ENCODE measurements around the gene IFNA1. TPM values are rescaled to one million over a fixed set of nuclear protein-coding genes. Genes with fewer than 3 reads are reported as not detected.

Gene IFNA1
- total and polyA plus RNA-seq, 9 donors, result not detected

- DNase-seq, result no peak
- 74% methylated on average over 2 of the region's 3 CpGs for WGBS (ENCODE audit: insufficient coverage)
- no peaks in the 10 kb centered on the region for H3K9me3 ChIP-seq (replicated peaks; ENCODE audit: control insufficient read depth, low read depth, low read length)
- no peak overlapping the region for H3K27ac ChIP-seq (ENCODE audit: low read length)
- H3K4me1 ChIP-seq (ENCODE audit: control insufficient read depth, insufficient read depth, low read length), result no peaks in the 10 kb centered on the region
- no peaks in the 10 kb centered on the region for H3K27me3 ChIP-seq (ENCODE audit: control insufficient read depth, insufficient read depth, low read length)
- no peaks in the 10 kb centered on the region for H3K36me3 ChIP-seq (ENCODE audit: control insufficient read depth, insufficient read depth, low read length)
- no peak overlapping the region for H3K4me3 ChIP-seq (ENCODE audit: low read length)
Measured at GRCh38 chr9:21473236-21473635, 33.0 kb downstream of the IFNA1 start.

- no peak overlapping the region for H3K4me3 ChIP-seq (ENCODE audit: low read length)
- no CpG with 5 or more reads among the region's 2 CpGs for WGBS (ENCODE audit: insufficient coverage)
- H3K4me1 ChIP-seq (ENCODE audit: control insufficient read depth, insufficient read depth, low read length), result no peaks in the 10 kb centered on the region
- no peak for DNase-seq
- H3K27me3 ChIP-seq (ENCODE audit: control insufficient read depth, insufficient read depth, low read length), result no peaks in the 10 kb centered on the region
- no peaks in the 10 kb centered on the region for H3K9me3 ChIP-seq (replicated peaks; ENCODE audit: control insufficient read depth, low read depth, low read length)
- no peak overlapping the region for H3K27ac ChIP-seq (ENCODE audit: low read length)
- H3K36me3 ChIP-seq (ENCODE audit: control insufficient read depth, insufficient read depth, low read length), result no peaks in the 10 kb centered on the region
Measured at GRCh38 chr9:21477466-21477865, 37.2 kb downstream of the IFNA1 start.

- Histone ChIP-seq H3K36me3 (ENCODE audit: control insufficient read depth, insufficient read depth, low read length) (no peaks in the 10 kb centered on the region), H3K4me3 (ENCODE audit: low read length) (no peak overlapping the region), H3K9me3 (replicated peaks; ENCODE audit: control insufficient read depth, low read depth, low read length) (no peaks in the 10 kb centered on the region), H3K27ac (ENCODE audit: low read length) (no peak overlapping the region), H3K4me1 (ENCODE audit: control insufficient read depth, insufficient read depth, low read length) (no peaks in the 10 kb centered on the region), H3K27me3 (ENCODE audit: control insufficient read depth, insufficient read depth, low read length) (no peaks in the 10 kb centered on the region)
- WGBS (ENCODE audit: insufficient coverage), result 60% methylated on average over 5 of the region's 8 CpGs
- no peak for DNase-seq
Measured at GRCh38 chr9:21479152-21479702, 39.0 kb downstream of the IFNA1 start.

GRCh38 chr9:21481470-21482056, 41.3 kb downstream of the IFNA1 start:
- Histone ChIP-seq H3K4me1 (ENCODE audit: control insufficient read depth, insufficient read depth, low read length) (no peaks in the 10 kb centered on the region), H3K36me3 (ENCODE audit: control insufficient read depth, insufficient read depth, low read length) (no peaks in the 10 kb centered on the region), H3K9me3 (replicated peaks; ENCODE audit: control insufficient read depth, low read depth, low read length) (no peaks in the 10 kb centered on the region), H3K4me3 (ENCODE audit: low read length) (no peak overlapping the region), H3K27me3 (ENCODE audit: control insufficient read depth, insufficient read depth, low read length) (no peaks in the 10 kb centered on the region), H3K27ac (ENCODE audit: low read length) (no peak overlapping the region)
- DNase-seq, result peak; percentile 44
- WGBS (ENCODE audit: insufficient coverage), result no CpG with 5 or more reads among the region's 1 CpG

GRCh38 chr9:21482213-21482612, 42.0 kb downstream of the IFNA1 start, which contains the start of gene IFNE:
TSS of gene IFNE (minus strand) at chr9:21482313. CDS start at chr9:21481694, 619 bp downstream.
- WGBS (ENCODE audit: insufficient coverage), result no CpG with 5 or more reads among the region's 2 CpGs
- no peak within 1 kb of the TSS for H3K4me3 ChIP-seq (ENCODE audit: low read length)
- H3K27me3 ChIP-seq (ENCODE audit: control insufficient read depth, insufficient read depth, low read length), result no peaks in the 10 kb centered on the region
- no peaks in the 10 kb centered on the region for H3K9me3 ChIP-seq (replicated peaks; ENCODE audit: control insufficient read depth, low read depth, low read length)
- H3K4me1 ChIP-seq (ENCODE audit: control insufficient read depth, insufficient read depth, low read length), result no peaks in the 10 kb centered on the region
- H3K27ac ChIP-seq (ENCODE audit: low read length), result no peak within 1 kb of the TSS
- no peak for DNase-seq
- H3K36me3 ChIP-seq (ENCODE audit: control insufficient read depth, insufficient read depth, low read length), result no peaks in the 10 kb centered on the region

Other genes starting within 250 kb of the IFNA1 start
- not detected for gene IFNA7, start 238.2 kb upstream of the IFNA1 start, total RNA-seq
- gene IFNA7, start 238.2 kb upstream of the IFNA1 start, polyA plus RNA-seq (ENCODE audit: insufficient read depth in 1 of 8, insufficient read length in 8 of 8, low replicate concordance in 1 of 8), result not detected
- gene IFNA10, start 233.3 kb upstream of the IFNA1 start, total RNA-seq, result not detected
- gene IFNA10, start 233.3 kb upstream of the IFNA1 start, polyA plus RNA-seq (ENCODE audit: insufficient read depth in 1 of 8, insufficient read length in 8 of 8, low replicate concordance in 1 of 8), result not detected
- not detected for gene IFNA16, start 223.1 kb upstream of the IFNA1 start, total RNA-seq
- not detected for gene IFNA16, start 223.1 kb upstream of the IFNA1 start, polyA plus RNA-seq (ENCODE audit: insufficient read depth in 1 of 8, insufficient read length in 8 of 8, low replicate concordance in 1 of 8)
- gene IFNA17, start 212.2 kb upstream of the IFNA1 start, total RNA-seq, result not detected
- gene IFNA17, start 212.2 kb upstream of the IFNA1 start, polyA plus RNA-seq (ENCODE audit: insufficient read depth in 1 of 8, insufficient read length in 8 of 8, low replicate concordance in 1 of 8), result not detected
- gene IFNA14, start 200.4 kb upstream of the IFNA1 start, total RNA-seq, result not detected
- gene IFNA14, start 200.4 kb upstream of the IFNA1 start, polyA plus RNA-seq (ENCODE audit: insufficient read depth in 1 of 8, insufficient read length in 8 of 8, low replicate concordance in 1 of 8), result not detected
- gene IFNA5, start 135.1 kb upstream of the IFNA1 start, total RNA-seq, result not detected
- not detected for gene IFNA5, start 135.1 kb upstream of the IFNA1 start, polyA plus RNA-seq (ENCODE audit: insufficient read depth in 1 of 8, insufficient read length in 8 of 8, low replicate concordance in 1 of 8)
- 22.5 TPM for gene KLHL9, start 105.0 kb upstream of the IFNA1 start, total RNA-seq
- gene KLHL9, start 105.0 kb upstream of the IFNA1 start, polyA plus RNA-seq (ENCODE audit: insufficient read depth in 1 of 8, insufficient read length in 8 of 8, low replicate concordance in 1 of 8), result 10 to 100 TPM; 16.8 to 31.6 (median 21.5) TPM
- not detected for gene IFNA6, start 89.6 kb upstream of the IFNA1 start, total RNA-seq
- gene IFNA6, start 89.6 kb upstream of the IFNA1 start, polyA plus RNA-seq (ENCODE audit: insufficient read depth in 1 of 8, insufficient read length in 8 of 8, low replicate concordance in 1 of 8), result under 1 TPM in 2 of 8 donors, not detected in 6; 0.16 to 0.29 TPM
- gene IFNA13, start 72.4 kb upstream of the IFNA1 start, total RNA-seq, result 0.04 TPM
- gene IFNA13, start 72.4 kb upstream of the IFNA1 start, polyA plus RNA-seq (ENCODE audit: insufficient read depth in 1 of 8, insufficient read length in 8 of 8, low replicate concordance in 1 of 8), result not detected
- gene IFNA2, start 55.0 kb upstream of the IFNA1 start, total RNA-seq, result 0.09 TPM
- not detected for gene IFNA2, start 55.0 kb upstream of the IFNA1 start, polyA plus RNA-seq (ENCODE audit: insufficient read depth in 1 of 8, insufficient read length in 8 of 8, low replicate concordance in 1 of 8)
- not detected for gene IFNA8, start 31.3 kb upstream of the IFNA1 start, total RNA-seq
- not detected for gene IFNA8, start 31.3 kb upstream of the IFNA1 start, polyA plus RNA-seq (ENCODE audit: insufficient read depth in 1 of 8, insufficient read length in 8 of 8, low replicate concordance in 1 of 8)
- gene IFNE, start 41.9 kb downstream of the IFNA1 start, total RNA-seq, result not detected
- gene IFNE, start 41.9 kb downstream of the IFNA1 start, polyA plus RNA-seq (ENCODE audit: insufficient read depth in 1 of 8, insufficient read length in 8 of 8, low replicate concordance in 1 of 8), result not detected

All from muscle of leg (tissue), 11 donors.